GM12864 (cell line): Measurements from ENCODE around the gene CFAP92.

Experiments used
- DNase-seq: peaks from one replicate; pipeline ENCODE4 v3.0.0-alpha.2; 2011; ENCODE audit warnings: low read depth
- H3K4me3 ChIP-seq: 2 replicates; pipeline ENCODE4 v1.5.1; 2011; ENCODE audit warnings: mild to moderate bottlenecking, low read depth, low read length, control low read depth
- TF ChIP-seq, protein P1 (sequence below): IDR thresholded peaks from 2 replicates; pipeline ENCODE4 v1.5.1; 2011; ENCODE audit warnings: low read depth, mild to moderate bottlenecking, moderate library complexity, low read length, control low read depth, inconsistent platforms; ENCODE audit errors: missing control alignments

Gene CFAP92

DNA sequence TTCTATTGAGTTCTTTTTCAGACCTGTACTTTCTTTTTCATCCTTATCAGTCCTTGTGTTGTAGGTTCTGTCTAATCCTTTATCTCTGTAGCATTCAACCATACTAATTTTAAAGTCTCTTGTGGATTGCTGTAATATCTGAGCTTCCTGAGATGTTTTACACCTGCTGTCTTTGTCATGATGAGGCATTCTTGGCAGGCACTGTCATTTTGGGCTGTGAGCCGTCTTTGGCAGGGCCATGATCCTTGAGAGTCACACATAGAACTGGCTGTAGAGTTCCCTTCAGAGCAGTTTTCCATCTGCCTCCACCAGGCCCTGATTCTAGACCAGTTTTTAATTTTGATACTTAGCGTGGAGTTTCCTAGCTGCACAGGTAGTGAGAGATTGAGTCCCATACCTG, 13.9 kb upstream of the CFAP92 start:
- TF ChIP-seq, protein P1, sequence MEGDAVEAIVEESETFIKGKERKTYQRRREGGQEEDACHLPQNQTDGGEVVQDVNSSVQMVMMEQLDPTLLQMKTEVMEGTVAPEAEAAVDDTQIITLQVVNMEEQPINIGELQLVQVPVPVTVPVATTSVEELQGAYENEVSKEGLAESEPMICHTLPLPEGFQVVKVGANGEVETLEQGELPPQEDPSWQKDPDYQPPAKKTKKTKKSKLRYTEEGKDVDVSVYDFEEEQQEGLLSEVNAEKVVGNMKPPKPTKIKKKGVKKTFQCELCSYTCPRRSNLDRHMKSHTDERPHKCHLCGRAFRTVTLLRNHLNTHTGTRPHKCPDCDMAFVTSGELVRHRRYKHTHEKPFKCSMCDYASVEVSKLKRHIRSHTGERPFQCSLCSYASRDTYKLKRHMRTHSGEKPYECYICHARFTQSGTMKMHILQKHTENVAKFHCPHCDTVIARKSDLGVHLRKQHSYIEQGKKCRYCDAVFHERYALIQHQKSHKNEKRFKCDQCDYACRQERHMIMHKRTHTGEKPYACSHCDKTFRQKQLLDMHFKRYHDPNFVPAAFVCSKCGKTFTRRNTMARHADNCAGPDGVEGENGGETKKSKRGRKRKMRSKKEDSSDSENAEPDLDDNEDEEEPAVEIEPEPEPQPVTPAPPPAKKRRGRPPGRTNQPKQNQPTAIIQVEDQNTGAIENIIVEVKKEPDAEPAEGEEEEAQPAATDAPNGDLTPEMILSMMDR, result no peak
- DNase-seq, result no peak
- H3K4me3 ChIP-seq, result no peak overlapping the region

DNA sequence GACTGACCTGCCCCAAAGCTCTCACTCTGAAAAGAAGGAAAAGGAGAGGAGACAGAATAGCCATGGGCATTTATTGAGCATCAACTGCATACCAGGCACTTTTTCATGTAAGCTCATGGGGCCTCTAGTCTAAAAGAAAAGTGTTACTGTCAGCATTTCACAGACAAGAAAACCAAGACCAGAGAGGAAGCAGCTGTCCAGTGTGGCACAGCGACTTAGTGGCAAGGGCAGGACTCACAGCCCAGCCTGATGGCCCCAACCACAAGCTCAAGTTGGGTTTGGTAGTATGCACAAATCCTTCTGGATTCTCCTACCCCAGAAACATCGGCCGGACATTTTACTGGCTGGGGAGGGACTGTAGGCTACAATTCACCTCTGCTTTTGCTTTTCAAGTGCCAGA, 13.0 kb upstream of the CFAP92 start:
- no peak for DNase-seq
- TF ChIP-seq, protein P1, result no peak

DNA sequence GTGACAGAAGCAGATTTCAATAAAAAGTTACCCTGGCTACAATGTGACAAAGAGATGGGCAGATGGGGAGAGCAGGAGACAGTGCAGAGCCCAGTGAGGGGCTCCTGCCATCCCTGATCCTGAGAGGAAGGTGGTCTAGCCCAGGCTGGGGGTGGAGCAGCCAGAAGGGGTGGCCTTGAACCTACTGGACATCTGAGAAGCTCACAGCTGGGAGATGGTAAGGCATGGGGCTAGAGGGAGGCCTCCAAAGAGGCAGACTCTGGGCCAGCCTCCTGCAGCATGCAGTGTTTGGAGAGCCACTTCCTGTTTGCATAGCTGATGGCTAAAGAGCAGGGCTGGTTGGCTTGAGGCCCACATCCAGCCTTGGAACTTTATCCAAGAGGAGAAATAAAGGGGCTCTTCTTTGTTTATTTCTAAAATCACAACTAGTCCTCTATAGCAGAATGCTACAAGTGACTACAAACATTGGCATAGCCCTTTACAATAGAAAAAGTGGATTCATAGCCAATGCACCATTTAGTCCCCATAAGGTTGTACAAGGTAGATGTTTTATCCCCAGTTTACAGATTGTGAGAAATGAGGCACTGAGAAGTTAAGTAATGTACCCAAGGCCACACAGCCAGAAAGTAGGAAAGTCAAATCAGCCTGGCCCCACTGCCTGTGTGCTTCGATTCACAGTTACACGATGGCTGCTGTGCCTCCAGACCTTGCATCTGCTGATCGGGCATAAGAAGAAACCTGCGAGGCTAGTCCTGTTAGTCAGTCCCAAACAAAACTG, 11.8 kb upstream of the CFAP92 start:
- DNase-seq, result no peak

More for the DNA sequence above, 13.0 kb upstream of the CFAP92 start:
- H3K4me3 ChIP-seq, result no peak overlapping the region

DNA sequence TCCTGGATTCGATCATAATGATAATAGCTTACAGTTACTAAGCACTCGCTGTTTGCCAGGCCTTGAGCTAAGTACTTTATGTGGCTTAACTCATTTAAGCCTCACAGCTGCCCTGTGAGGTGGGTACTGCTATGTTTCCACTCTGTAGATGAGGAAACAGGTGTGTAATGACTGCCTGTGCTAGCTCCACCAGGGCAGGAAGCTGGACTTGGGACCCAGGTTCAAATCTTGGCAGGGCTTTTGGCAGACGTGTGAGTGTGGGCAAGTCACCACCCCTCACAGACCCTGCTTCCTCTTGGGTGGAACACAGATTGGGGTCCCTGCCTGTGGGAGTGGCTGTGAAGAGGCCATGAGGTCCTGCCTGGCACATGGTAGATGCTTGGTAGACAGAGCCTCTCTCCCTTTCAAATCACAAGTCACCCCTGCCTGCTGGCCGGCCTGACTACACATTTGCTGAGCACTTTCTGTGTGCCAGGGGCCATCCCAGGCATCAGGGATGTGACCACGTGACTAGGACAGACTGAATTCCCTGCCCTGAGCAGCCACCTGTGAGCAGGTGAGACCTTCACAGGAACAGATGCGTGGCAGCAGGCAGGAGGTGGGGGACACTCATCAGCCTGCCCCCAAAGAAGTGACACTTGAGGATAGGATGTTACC, 10.9 kb upstream of the CFAP92 start:
- DNase-seq, result no peak
- no peak overlapping the region for H3K4me3 ChIP-seq
- TF ChIP-seq, protein P1, result no peak

More for the DNA sequence above, 11.8 kb upstream of the CFAP92 start:
- H3K4me3 ChIP-seq, result no peak overlapping the region
- TF ChIP-seq, protein P1, result no peak

DNA sequence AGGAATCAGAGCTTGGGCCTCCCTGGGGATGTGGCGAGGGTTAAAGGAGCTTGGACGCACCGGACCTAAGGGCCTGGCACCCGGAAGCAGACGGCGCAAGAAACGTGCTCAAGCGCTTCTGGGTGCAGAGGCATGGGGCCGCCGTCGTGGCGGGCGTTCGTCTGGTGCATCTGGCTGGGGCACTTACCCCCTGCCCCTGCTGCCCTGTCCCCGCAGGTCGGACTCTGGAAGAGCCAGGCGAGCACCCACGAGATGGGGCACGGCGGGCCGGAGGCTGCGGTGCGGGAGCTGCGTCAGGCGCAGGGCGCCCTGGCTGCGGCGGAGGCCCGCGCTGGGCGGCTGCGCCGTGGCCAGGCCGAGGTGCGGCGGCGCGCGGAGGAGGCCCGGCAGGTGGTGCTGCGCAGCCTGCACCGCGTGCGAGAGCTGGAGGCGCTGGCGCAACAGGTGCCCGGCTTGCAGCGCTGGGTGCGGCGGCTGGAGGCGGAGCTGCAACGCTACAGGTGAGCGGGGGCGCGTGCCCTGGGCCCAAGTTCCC, 9.8 kb upstream of the CFAP92 start:
- no peak for DNase-seq
- TF ChIP-seq, protein P1, result no peak
- no peak overlapping the region; the same call in 1 of the 2 replicates for H3K4me3 ChIP-seq

DNA sequence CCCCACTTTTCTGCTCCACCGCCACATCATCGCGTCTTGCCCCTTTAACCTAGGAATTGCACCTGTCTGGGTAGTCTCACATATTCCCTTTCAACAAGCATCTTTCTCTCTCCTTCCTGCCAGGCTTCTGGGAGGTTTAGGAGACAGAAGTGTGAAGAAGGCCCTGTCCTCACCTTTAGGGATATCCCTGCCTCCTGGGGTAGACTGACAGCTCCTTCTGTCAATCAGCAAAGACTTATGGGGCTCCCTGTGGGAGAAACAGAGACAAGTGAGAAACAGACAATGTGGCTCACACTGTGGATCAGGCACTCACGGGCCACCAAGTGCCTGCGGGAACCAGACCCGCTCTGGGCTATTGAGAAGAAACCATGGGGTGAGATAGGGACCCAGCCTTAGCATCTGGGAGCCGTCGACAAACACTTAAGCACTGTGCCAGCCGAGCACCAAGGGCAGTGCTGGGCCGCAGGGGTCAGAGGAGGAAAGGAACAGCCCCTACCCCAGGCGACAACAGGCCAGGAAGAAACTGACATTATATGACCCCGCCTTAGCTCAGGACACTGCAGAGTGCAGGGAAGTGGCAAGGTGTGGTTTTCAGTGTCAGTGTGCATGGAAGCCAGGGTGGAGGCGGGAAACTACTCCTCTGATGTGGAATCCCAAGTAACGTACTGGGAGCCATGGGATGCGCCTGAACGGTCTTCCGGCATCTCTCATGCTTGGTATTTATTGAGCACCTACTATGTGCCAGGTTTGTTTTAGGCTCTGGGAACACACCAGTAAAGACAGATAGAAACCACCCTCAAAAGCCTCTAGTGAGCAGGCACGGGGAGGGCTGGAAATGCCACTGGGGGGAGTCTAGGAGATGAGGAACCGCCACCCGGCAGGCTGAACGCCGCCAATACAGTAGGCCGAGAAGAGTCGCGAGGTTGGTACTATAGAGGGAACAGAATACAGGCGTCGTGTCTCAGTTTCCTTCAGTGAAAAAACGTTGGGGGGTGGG, 9.0 kb upstream of the CFAP92 start:
- TF ChIP-seq, protein P1, result no peak
- no peak overlapping the region for H3K4me3 ChIP-seq
- DNase-seq, result no peak
